GM12874 (cell line): Measurements from ENCODE around the gene OSBPL10.

ENCODE experiments used
- CTCF ChIP-seq: IDR thresholded peaks from 2 replicates; pipeline ENCODE4 v1.5.1; 2011; ENCODE audit warnings: low read depth, mild to moderate bottlenecking, control low read depth, low read length, moderate library complexity; ENCODE audit not compliant: insufficient read depth

Gene OSBPL10

GRCh38 chr3:31953636-31954035 is 27.4 kb downstream of the OSBPL10 start:
- TF ChIP-seq CTCF, result no peak

DNA sequence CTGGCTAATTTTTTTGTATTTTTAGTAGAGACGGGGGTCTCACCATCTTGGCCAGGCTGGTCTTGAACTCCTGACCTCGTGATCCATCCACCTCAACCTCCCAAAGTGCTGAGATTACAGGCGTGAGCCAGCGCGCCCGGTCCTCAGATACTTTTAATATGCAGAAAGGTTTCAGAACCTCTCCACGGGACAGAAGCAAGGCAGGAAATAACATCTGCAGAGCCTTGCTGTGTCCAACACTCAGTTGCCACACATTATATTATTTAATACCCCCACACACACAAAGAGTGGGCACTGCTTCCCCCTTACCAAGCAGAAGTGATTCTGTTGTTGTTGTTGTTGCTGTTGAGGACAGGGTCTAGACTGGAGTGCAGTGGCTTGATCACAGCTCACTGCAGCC is 28.0 kb downstream of the OSBPL10 start:
- TF ChIP-seq CTCF, result no peak

DNA sequence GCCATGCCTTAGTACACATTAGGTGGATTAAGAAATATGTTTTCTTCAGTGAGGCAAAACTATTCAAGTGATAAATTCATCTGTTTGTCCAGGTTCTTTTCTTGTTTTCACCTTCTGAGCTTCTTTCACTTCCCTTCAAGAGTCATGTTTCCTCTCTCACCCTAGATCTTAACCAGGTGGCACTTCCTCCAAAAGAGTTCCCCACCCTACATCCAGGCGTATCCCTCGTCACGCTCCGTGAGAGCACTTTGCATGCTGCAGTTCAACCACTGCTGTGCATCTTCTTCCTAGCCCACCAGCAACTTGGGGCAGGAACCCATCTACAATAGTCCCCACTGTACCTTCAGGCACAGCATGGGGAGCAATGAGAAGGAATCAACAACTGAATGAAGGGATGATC is 28.9 kb downstream of the OSBPL10 start:
- no peak for TF ChIP-seq CTCF

DNA sequence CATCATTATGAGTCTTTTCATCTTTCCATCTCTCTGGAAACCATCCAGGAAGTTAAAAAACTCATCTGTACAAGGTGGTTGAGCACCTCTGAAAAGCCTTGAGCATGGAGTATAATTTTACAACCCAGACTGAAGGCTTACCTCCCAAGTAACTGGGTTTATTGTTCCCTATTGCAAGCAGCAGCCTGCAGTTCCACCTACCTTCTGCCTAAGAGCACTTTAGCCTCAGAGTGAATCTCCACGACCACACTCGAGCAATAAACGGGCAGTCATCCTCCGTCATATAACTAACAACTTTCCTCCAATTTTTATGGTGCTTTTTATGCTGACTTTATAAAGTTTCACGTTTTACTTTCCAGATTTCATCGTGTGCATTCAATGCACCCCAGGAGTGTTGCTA is 32.8 kb downstream of the OSBPL10 start:
- TF ChIP-seq CTCF, result no peak

DNA sequence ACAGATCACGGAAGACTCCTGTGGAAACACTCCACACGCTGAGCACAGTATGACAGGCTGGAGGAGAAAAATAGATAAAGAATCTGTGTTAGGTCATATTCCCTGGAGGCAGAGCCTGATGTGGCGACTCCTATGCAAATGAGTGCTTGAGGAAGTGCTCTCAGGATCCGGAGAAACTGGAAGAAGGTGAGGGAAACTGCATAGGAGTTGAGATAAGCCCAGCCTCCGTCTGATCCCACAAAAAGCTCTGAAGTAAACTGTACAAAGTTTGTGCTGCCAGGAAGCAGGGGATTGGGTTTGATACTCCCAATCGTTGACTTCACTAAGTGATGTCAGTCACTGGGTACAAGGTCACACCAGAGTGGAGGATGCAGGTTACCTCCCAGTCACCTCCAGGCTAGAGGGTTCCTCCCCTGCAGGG is 33.4 kb downstream of the OSBPL10 start:
- no peak for TF ChIP-seq CTCF

- TF ChIP-seq CTCF, result no peak
Measured at GRCh38 chr3:31947162-31947561, 33.9 kb downstream of the OSBPL10 start.

- no peak for TF ChIP-seq CTCF
Measured at GRCh38 chr3:31946484-31947081, 34.5 kb downstream of the OSBPL10 start.

GRCh38 chr3:31945738-31946052 is 35.4 kb downstream of the OSBPL10 start:
- no peak for TF ChIP-seq CTCF
